HS-27A (cell line): Measurements from ENCODE around the gene HOXA6.

ENCODE experiments used
- DNase-seq: peaks from one replicate; pipeline ENCODE4 v3.0.0-alpha.2; 2012; ENCODE audit warnings: low read depth, missing footprints

HOXA6 gene

GRCh38 chr7:27172823-27173510, 25.4 kb upstream of the HOXA6 start:
- no peak for DNase-seq

- DNase-seq = no peak
Measured at GRCh38 chr7:27172315-27172774, 24.8 kb upstream of the HOXA6 start.

GRCh38 chr7:27171637-27172314, 24.2 kb upstream of the HOXA6 start:
- DNase-seq = no peak

GRCh38 chr7:27171325-27171636, 23.7 kb upstream of the HOXA6 start:
- no peak for DNase-seq

GRCh38 chr7:27170426-27171324, 23.1 kb upstream of the HOXA6 start:
- no peak for DNase-seq

- DNase-seq = no peak
Measured at GRCh38 chr7:27169658-27170425, 22.3 kb upstream of the HOXA6 start.

GRCh38 chr7:27168265-27168947, 20.8 kb upstream of the HOXA6 start:
- DNase-seq = no peak

- no peak for DNase-seq
Measured at GRCh38 chr7:27167916-27168264, 20.3 kb upstream of the HOXA6 start.

GRCh38 chr7:27166531-27167505, 19.2 kb upstream of the HOXA6 start:
- DNase-seq = no peak

- DNase-seq = no peak
Measured at GRCh38 chr7:27165996-27166530, 18.5 kb upstream of the HOXA6 start.

GRCh38 chr7:27165089-27165995, 17.8 kb upstream of the HOXA6 start, which contains the start of gene HOXA9:
Gene HOXA9, minus strand, starts transcription at chr7:27165537. Its CDS starts 80 bp downstream, at chr7:27165457.
- no peak for DNase-seq

GRCh38 chr7:27164367-27165088, 17.0 kb upstream of the HOXA6 start:
- no peak for DNase-seq

GRCh38 chr7:27164045-27164366, 16.4 kb upstream of the HOXA6 start:
- no peak for DNase-seq

GRCh38 chr7:27163288-27164044, 15.9 kb upstream of the HOXA6 start:
- no peak for DNase-seq

- no peak for DNase-seq
Measured at GRCh38 chr7:27162561-27163287, 15.2 kb upstream of the HOXA6 start.

GRCh38 chr7:27161721-27162560, 14.4 kb upstream of the HOXA6 start:
- DNase-seq = no peak
